Gastroesophageal sphincter (tissue), 4 donors: Measurements from ENCODE around the gene P3H1. TPM values are rescaled to one million over a fixed set of nuclear protein-coding genes. Genes with fewer than 3 reads are reported as not detected.
A peak's percentile ranks its signal among the peaks of the same experiment; 100 is the strongest.

ENCODE experiments used
- ATAC-seq: fragments of 150-250 bp; one replicate; pipeline ENCODE4 v1.9.1; 2016; ENCODE audit warnings: mild to moderate bottlenecking, moderate library complexity
- H3K27ac ChIP-seq, 4 donors: fragments of 200-600 bp; sonication (generic) in 3 of 4; 1 replicate in 3 of 4; 2 replicates in 1 of 4; pipeline ENCODE4 v1.5.1; 2016 to 2019
- H3K27me3 ChIP-seq: fragments of 200-600 bp; sonication (generic); one replicate; pipeline ENCODE4 v1.5.1; 2019
- H3K36me3 ChIP-seq, 2 donors: fragments of 200-600 bp; sonication (generic); one replicate each; pipeline ENCODE4 v1.5.1; 2019; ENCODE audit warnings: control low read depth in 1 of 2
- H3K4me1 ChIP-seq, 3 donors: fragments of 200-600 bp; sonication (generic); 1 replicate in 2 of 3; 2 replicates in 1 of 3; pipeline ENCODE4 v1.5.1; 2016 to 2019; ENCODE audit warnings: control low read depth in 2 of 3
- H3K4me3 ChIP-seq, 2 donors: fragments of 200-600 bp; sonication (generic); one replicate each; pipeline ENCODE4 v1.5.1; 2019; ENCODE audit warnings: mild to moderate bottlenecking in 1 of 2, moderate library complexity in 1 of 2
- H3K9me3 ChIP-seq, 3 donors: fragments of 200-600 bp; sonication (generic); one replicate each; pipeline ENCODE4 v1.5.1; 2017 to 2019; ENCODE audit warnings: control low read depth in 2 of 3
- CTCF ChIP-seq, 4 experiments: fragments of 200-600 bp in 2 of 4; fragments of 450-650 bp in 2 of 4; sonication (generic) in 1 of 4; IDR thresholded peaks; one replicate each; pipeline ENCODE4 v1.5.1; 2017 to 2019; ENCODE audit warnings: antibody characterized with exemption in 4 of 4, mild to moderate bottlenecking in 2 of 4, moderate library complexity in 2 of 4
- EP300 ChIP-seq: sonication (generic); formaldehyde crosslinking; IDR thresholded peaks from one replicate; pipeline ENCODE4 v1.6.1; 2017; ENCODE audit warnings: antibody characterized with exemption, mild to moderate bottlenecking
- POLR2A ChIP-seq, 2 donors: fragments of 450-650 bp; IDR thresholded peaks; one replicate each; pipeline ENCODE4 v1.6.1; 2017; ENCODE audit warnings: antibody characterized with exemption in 2 of 2, mild to moderate bottlenecking in 2 of 2, moderate library complexity in 1 of 2
- POLR2AphosphoS5 ChIP-seq: sonication (generic); formaldehyde crosslinking; IDR thresholded peaks from one replicate; pipeline ENCODE4 v1.6.1; 2017; ENCODE audit warnings: antibody characterized with exemption
- WGBS, 2 donors: methylation state at CpG; one replicate each; pipeline ENCODE4 v1.1.5; 2018; ENCODE audit warnings: low coverage in 1 of 2; 5-methylcytosine and 5-hydroxymethylcytosine counted together
- total RNA-seq, 4 donors: library from RNA; depleted of rRNA; stranded (reverse); fragments of >200 nt; gene quantifications; one replicate each; pipeline ENCODE4 v1.1.0, GENCODE V29; 2016

Gene P3H1
- total RNA-seq, 4 donors from 2014 or later, result 21.7 to 27.4 (median 23.0) TPM

GRCh38 chr1:42806171-42806570 is 39.3 kb upstream of the P3H1 start:
- TF ChIP-seq CTCF (IDR thresholded peaks at IDR 0.05), result no peak
- H3K36me3 ChIP-seq, result peaks cover 0 to 30% of the 10 kb centered on the region in 2 donors

GRCh38 chr1:42801832-42802473 is 35.1 kb upstream of the P3H1 start:
- Histone ChIP-seq H3K4me3 (no peak overlapping the region), H3K27ac (no peak overlapping the region), H3K27me3 (no peaks in the 10 kb centered on the region), H3K36me3 (peaks cover 0 to 16% of the 10 kb centered on the region in 2 donors), H3K9me3 (no peaks in the 10 kb centered on the region), H3K4me1 (no peaks in the 10 kb centered on the region)
- peak; percentile 87 for ATAC-seq
- no peak for TF ChIP-seq CTCF (IDR thresholded peaks at IDR 0.05)
- TF ChIP-seq POLR2A (IDR thresholded peaks at IDR 0.05), result no peak
- TF ChIP-seq EP300, result no peak
- peak; percentile 6 for TF ChIP-seq POLR2AphosphoS5
- WGBS, 2 donors, result 70 to 100% methylated on average over 2 to 8 of the region's 8 CpGs

More at GRCh38 chr1:42806171-42806570, 39.3 kb upstream of the P3H1 start:
- no peak for ATAC-seq
- Histone ChIP-seq H3K4me1 (no peaks in the 10 kb centered on the region), H3K4me3 (no peak overlapping the region), H3K9me3 (no peaks in the 10 kb centered on the region), H3K27me3 (no peaks in the 10 kb centered on the region), H3K27ac (peak overlapping the region in 1 of 4 donors; percentile 14)

- 75 to 82% methylated on average over 3 of the region's 5 CpGs for WGBS, 2 donors
- no peak for TF ChIP-seq CTCF (IDR thresholded peaks at IDR 0.05)
Measured at GRCh38 chr1:42797979-42798378, 31.2 kb upstream of the P3H1 start.

GRCh38 chr1:42797414-42797813 is 30.6 kb upstream of the P3H1 start:
- H3K4me1 ChIP-seq, result peaks cover 0 to 4% (median 0%) of the 10 kb centered on the region in 3 donors
- TF ChIP-seq EP300 (no peak), POLR2A (IDR thresholded peaks at IDR 0.05) (no peak)
- H3K9me3 ChIP-seq, result no peaks in the 10 kb centered on the region
- no peaks in the 10 kb centered on the region for H3K27me3 ChIP-seq
- 81 to 86% methylated on average over 2 to 3 of the region's 3 CpGs for WGBS, 2 donors
- ATAC-seq, result no peak
- no peak overlapping the region for H3K4me3 ChIP-seq
- H3K36me3 ChIP-seq, result no peaks in the 10 kb centered on the region
- no peak overlapping the region for H3K27ac ChIP-seq

More at GRCh38 chr1:42797979-42798378, 31.2 kb upstream of the P3H1 start:
- Histone ChIP-seq H3K27ac (no peak overlapping the region), H3K27me3 (no peaks in the 10 kb centered on the region), H3K4me1 (peaks cover 0 to 4% (median 0%) of the 10 kb centered on the region in 3 donors), H3K9me3 (no peaks in the 10 kb centered on the region), H3K4me3 (no peak overlapping the region), H3K36me3 (no peaks in the 10 kb centered on the region)
- no peak for ATAC-seq

- H3K27me3 ChIP-seq, result no peaks in the 10 kb centered on the region
- H3K9me3 ChIP-seq, result no peaks in the 10 kb centered on the region
- no peaks in the 10 kb centered on the region for H3K36me3 ChIP-seq
- peak; percentile 83 for ATAC-seq
- no peak overlapping the region for H3K4me3 ChIP-seq
- H3K27ac ChIP-seq, result no peak overlapping the region
- peaks cover 0 to 4% (median 0%) of the 10 kb centered on the region in 3 donors for H3K4me1 ChIP-seq
- TF ChIP-seq POLR2A (IDR thresholded peaks at IDR 0.05), result no peak
- TF ChIP-seq EP300, result no peak
- no CpG with 5 or more reads among the region's 2 CpGs for WGBS, 2 donors
Measured at GRCh38 chr1:42793824-42794223, 27.0 kb upstream of the P3H1 start.

- 100% methylated on average over 1 of the region's 1 CpG; no CpG with 5 or more reads in 1 of the 2 donors for WGBS, 2 donors
- no peaks in the 10 kb centered on the region for H3K27me3 ChIP-seq
- no peak overlapping the region for H3K4me3 ChIP-seq
- ATAC-seq, result no peak
- TF ChIP-seq EP300, result no peak
- no peak for TF ChIP-seq POLR2AphosphoS5
- no peak for TF ChIP-seq POLR2A (IDR thresholded peaks at IDR 0.05)
- TF ChIP-seq CTCF (IDR thresholded peaks at IDR 0.05), result no peak
- H3K36me3 ChIP-seq, result no peaks in the 10 kb centered on the region
- no peak overlapping the region for H3K27ac ChIP-seq
- H3K9me3 ChIP-seq, result no peaks in the 10 kb centered on the region
- H3K4me1 ChIP-seq, result peaks cover 0 to 14% (median 4%) of the 10 kb centered on the region in 3 donors
Measured at GRCh38 chr1:42788021-42788420, 21.2 kb upstream of the P3H1 start.
